ENCODE results near the gene LTB4R. TPM values are rescaled to one million over a fixed set of nuclear protein-coding genes. Genes with fewer than 3 reads are reported as not detected.

The LTB4R gene
- total RNA-seq, 6 donors from 2014 or later, result 11.1 to 71.2 (median 17.7) TPM

GRCh38 chr14:24343795-24344660 is 32.7 kb downstream of the LTB4R start:
- Histone ChIP-seq H3K4me1 (peaks cover 4 to 13% (median 8%) of the 10 kb centered on the region in 4 donors), H3K9me3 (no peaks in the 10 kb centered on the region), H3K27ac (no peak overlapping the region), H3K27me3 (no peaks in the 10 kb centered on the region), H3K36me3 (no peaks in the 10 kb centered on the region), H3K4me3 (no peak overlapping the region)
- TF ChIP-seq POLR2AphosphoS5 (IDR thresholded peaks at IDR 0.05) (no peak), EP300 (IDR thresholded peaks at IDR 0.05) (no peak), CTCF (IDR thresholded peaks at IDR 0.05) (no peak), POLR2A (IDR thresholded peaks at IDR 0.05) (no peak)
- ATAC-seq (ENCODE audit: low FRiP score in 2 of 2) (no peak), DNase-seq (no peak)
- WGBS, 2 donors, result 79 to 82% methylated on average over 7 of the region's 7 CpGs

GRCh38 chr14:24347134-24347533 is 35.8 kb downstream of the LTB4R start:
- ATAC-seq (ENCODE audit: low FRiP score in 2 of 2), result no peak

GRCh38 chr14:24348186-24348585 is 36.9 kb downstream of the LTB4R start:
- H3K4me1 ChIP-seq, result peaks cover 4 to 17% (median 10%) of the 10 kb centered on the region in 4 donors
- WGBS, 2 donors, result 92 to 100% methylated on average over 2 of the region's 2 CpGs
- H3K27me3 ChIP-seq, result no peaks in the 10 kb centered on the region
- no peak for TF ChIP-seq POLR2AphosphoS5 (IDR thresholded peaks at IDR 0.05)
- TF ChIP-seq EP300 (IDR thresholded peaks at IDR 0.05), result no peak
- no peak for TF ChIP-seq CTCF (IDR thresholded peaks at IDR 0.05)
- no peak for TF ChIP-seq POLR2A (IDR thresholded peaks at IDR 0.05)
- DNase-seq (no peak), ATAC-seq (ENCODE audit: low FRiP score in 2 of 2) (no peak)
- no peak overlapping the region for H3K27ac ChIP-seq
- no peak overlapping the region for H3K4me3 ChIP-seq
- no peaks in the 10 kb centered on the region for H3K36me3 ChIP-seq
- no peaks in the 10 kb centered on the region for H3K9me3 ChIP-seq

More at GRCh38 chr14:24347134-24347533, 35.8 kb downstream of the LTB4R start:
- 30 to 50% methylated on average over 1 of the region's 1 CpG for WGBS, 2 donors
- Histone ChIP-seq H3K36me3 (no peaks in the 10 kb centered on the region), H3K4me1 (peaks cover 4 to 11% (median 8%) of the 10 kb centered on the region in 4 donors), H3K9me3 (no peaks in the 10 kb centered on the region), H3K27me3 (no peaks in the 10 kb centered on the region), H3K4me3 (no peak overlapping the region), H3K27ac (peak overlapping the region in 2 of 4 donors; percentile 38 to 59)
- DNase-seq, result no peak
- TF ChIP-seq POLR2AphosphoS5 (IDR thresholded peaks at IDR 0.05) (no peak), CTCF (IDR thresholded peaks at IDR 0.05) (no peak), POLR2A (IDR thresholded peaks at IDR 0.05) (no peak), EP300 (IDR thresholded peaks at IDR 0.05) (no peak)

- H3K4me3 ChIP-seq, result no peak overlapping the region
- TF ChIP-seq EP300 (IDR thresholded peaks at IDR 0.05) (no peak), POLR2A (IDR thresholded peaks at IDR 0.05) (no peak), CTCF (IDR thresholded peaks at IDR 0.05) (no peak), POLR2AphosphoS5 (IDR thresholded peaks at IDR 0.05) (no peak)
- H3K27ac ChIP-seq, result no peak overlapping the region
- H3K36me3 ChIP-seq, result no peaks in the 10 kb centered on the region
- H3K9me3 ChIP-seq, result no peaks in the 10 kb centered on the region
- peaks cover 8 to 21% (median 13%) of the 10 kb centered on the region in 4 donors for H3K4me1 ChIP-seq
- WGBS, 2 donors, result 80 to 82% methylated on average over 5 of the region's 5 CpGs
- ATAC-seq (ENCODE audit: low FRiP score in 2 of 2) (no peak), DNase-seq (no peak)
- no peaks in the 10 kb centered on the region for H3K27me3 ChIP-seq
Observed at GRCh38 chr14:24349742-24350141, 38.4 kb downstream of the LTB4R start.

All from upper lobe of left lung (tissue), 6 donors.